ENCODE results near the gene AP1B1. TPM values are rescaled to one million over a fixed set of nuclear protein-coding genes. Genes with fewer than 3 reads are reported as not detected.
A peak's percentile ranks its signal among the peaks of the same experiment; 100 is the strongest.

Gene AP1B1
- total and polyA plus RNA-seq, 2 of the 8 experiments (the other 6 are each of a cell fraction or from before 2014, with no cell fraction given) = 64.2 to 86.8 TPM

DNA sequence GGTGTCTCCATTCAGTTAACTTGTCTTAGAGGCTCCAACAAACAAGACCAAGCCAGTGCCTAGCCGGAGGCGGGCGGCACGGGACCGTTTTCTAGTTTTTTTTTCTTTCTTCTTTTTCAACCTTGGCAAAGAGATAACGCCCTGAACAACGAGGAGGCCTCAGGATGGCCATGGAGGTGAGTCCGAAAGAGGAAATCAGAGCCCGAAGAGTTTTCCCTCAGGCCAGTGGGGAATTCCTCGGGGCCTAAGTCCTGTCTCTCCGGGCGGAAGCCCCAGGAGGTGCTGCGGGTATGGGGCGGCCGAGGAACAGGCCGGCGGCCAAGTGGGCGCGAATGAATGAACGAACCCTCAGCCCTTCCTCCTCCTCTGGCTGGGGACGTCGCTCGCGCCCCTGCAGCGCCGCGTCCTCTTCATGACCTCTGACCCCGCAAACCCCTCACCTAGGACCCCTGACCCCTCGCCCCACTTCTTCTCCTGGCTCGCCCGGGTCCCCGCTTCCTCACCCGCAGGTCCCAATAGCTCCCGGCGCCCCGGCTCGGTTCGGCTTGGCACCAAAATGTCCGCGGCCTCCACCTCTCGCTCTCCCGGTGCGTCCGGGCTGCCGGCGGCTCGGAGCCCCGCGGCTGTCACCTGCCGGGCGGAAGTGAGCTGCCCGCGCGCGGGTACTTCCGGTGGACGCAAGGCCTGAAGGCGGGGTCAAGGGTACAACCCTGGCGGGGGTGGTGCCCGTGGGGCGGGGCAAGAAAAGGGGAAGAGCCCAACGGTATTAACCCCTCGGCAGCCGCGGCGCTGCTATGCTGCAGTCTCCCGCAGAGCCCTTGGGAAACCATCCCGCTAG is at the start of gene AP1B1 (continued):
- TF ChIP-seq SIN3A (conservative IDR thresholded peaks at IDR 0.05 in 1 of 2, IDR thresholded peaks at IDR 0.05 in 1 of 2; ENCODE audit: low read depth in 1 of 2, low read length in 2 of 2) (peak; percentile 70 to 74; a peak in 1 of 4 replicates), EGR1 (IDR thresholded peaks at IDR 0.05; ENCODE audit: borderline replicate concordance, low read depth, low read length) (peak; percentile 79), SP1 (IDR thresholded peaks at IDR 0.05; ENCODE audit: low read depth, low read length) (0 out of 2 replicates have a peak, but pooled peaks have one; percentile 31), POLR2A (IDR thresholded peaks at IDR 0.05; ENCODE audit: control extremely low read depth in 1 of 2, low read depth in 2 of 2, low read length in 2 of 2) (peak in 1 of 2 experiments; percentile 48; a peak in 1 of 3 replicates), FOSL1 (IDR thresholded peaks at IDR 0.05; ENCODE audit: insufficient read depth, low read depth, low read length) (no peak), SP4 (IDR thresholded peaks at IDR 0.05; ENCODE audit: low read length) (no peak), GTF2F1 (IDR thresholded peaks at IDR 0.05; ENCODE audit: borderline replicate concordance, low read depth, low read length) (no peak), EP300 (IDR thresholded peaks at IDR 0.05; ENCODE audit: borderline replicate concordance in 1 of 2, low read depth in 2 of 2, low read length in 2 of 2) (no peak), SIRT6 (IDR thresholded peaks at IDR 0.05; ENCODE audit: low read length) (no peak), CTCF (IDR thresholded peaks at IDR 0.05; ENCODE audit: control extremely low read depth in 1 of 3, insufficient read depth in 1 of 3, low read depth in 1 of 3, low read length in 3 of 3) (no peak; a peak in 1 of 4 replicates), RAD21 (IDR thresholded peaks at IDR 0.05 in 1 of 2, conservative IDR thresholded peaks at IDR 0.05 in 1 of 2; ENCODE audit: low read depth in 2 of 2, low read length in 2 of 2) (no peak), PHF8 (conservative IDR thresholded peaks at IDR 0.05; ENCODE audit: low read depth, low read length) (peak; percentile 84), ASH2L (IDR thresholded peaks at IDR 0.05; ENCODE audit: low read length) (peak; percentile 88), RNF2 (IDR thresholded peaks at IDR 0.05; ENCODE audit: borderline replicate concordance, low read depth, low read length, missing control alignments, poor library complexity, severe bottlenecking) (no peak), GABPA (IDR thresholded peaks at IDR 0.05; ENCODE audit: borderline replicate concordance, insufficient read depth, low read length) (peak; percentile 97), KDM5A (IDR thresholded peaks at IDR 0.05; ENCODE audit: low read length) (no peak), ZNF274 (IDR thresholded peaks at IDR 0.05; ENCODE audit: borderline replicate concordance, extremely low read depth, low read length) (no peak)
- TF ChIP-seq, protein P1, sequence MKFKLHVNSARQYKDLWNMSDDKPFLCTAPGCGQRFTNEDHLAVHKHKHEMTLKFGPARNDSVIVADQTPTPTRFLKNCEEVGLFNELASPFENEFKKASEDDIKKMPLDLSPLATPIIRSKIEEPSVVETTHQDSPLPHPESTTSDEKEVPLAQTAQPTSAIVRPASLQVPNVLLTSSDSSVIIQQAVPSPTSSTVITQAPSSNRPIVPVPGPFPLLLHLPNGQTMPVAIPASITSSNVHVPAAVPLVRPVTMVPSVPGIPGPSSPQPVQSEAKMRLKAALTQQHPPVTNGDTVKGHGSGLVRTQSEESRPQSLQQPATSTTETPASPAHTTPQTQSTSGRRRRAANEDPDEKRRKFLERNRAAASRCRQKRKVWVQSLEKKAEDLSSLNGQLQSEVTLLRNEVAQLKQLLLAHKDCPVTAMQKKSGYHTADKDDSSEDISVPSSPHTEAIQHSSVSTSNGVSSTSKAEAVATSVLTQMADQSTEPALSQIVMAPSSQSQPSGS (IDR thresholded peaks at IDR 0.05; ENCODE audit: low read length) = no peak

Measured in H1 (cell line).